Superior temporal gyrus (tissue), 1 donor: ENCODE results near the gene ALKBH3.

ENCODE experiments used
- DNase-seq: peaks from one replicate; pipeline ENCODE4 v3.0.0-alpha.2; 2016; ENCODE audit errors: extremely low spot score

Gene ALKBH3

DNA sequence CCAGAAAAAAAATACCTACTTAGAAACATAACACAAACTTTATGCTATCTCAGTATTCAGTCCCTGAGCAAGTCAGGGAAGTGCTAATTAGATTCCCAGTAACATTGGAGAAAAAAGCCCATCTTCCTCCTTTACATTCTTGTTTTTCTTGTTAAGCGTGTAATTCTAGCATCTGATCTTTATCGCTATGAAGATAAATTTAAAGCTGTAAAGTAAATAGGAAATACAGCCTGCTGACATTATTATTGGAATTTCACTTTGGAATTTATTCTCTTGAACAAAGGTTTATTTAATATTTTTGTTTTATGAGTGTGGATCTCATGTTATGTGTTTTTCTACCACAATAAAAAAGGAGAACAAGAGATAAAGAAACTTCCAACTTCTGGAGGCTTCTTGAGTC lies 13.9 kb downstream of the ALKBH3 start:
- no peak for DNase-seq

DNA sequence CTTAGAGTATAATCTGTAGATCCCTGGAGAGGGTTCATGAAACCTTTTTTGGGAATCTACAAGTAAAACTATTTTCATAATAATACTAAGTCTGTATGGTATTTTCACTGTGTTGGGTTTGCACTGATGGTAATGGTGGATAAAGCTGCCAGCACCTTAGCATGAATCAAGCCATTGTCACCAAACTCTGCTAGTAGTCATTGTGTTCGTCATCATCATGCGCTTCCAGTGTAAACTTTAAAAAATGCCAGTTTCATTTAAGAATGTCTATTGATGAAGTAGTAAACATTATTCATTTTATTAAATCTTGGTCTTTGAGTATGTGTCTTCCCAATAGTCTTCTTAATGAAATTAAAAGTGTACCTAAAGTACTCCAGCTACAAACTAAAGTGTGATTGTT lies 15.0 kb downstream of the ALKBH3 start:
- peak; percentile 78 for DNase-seq

DNA sequence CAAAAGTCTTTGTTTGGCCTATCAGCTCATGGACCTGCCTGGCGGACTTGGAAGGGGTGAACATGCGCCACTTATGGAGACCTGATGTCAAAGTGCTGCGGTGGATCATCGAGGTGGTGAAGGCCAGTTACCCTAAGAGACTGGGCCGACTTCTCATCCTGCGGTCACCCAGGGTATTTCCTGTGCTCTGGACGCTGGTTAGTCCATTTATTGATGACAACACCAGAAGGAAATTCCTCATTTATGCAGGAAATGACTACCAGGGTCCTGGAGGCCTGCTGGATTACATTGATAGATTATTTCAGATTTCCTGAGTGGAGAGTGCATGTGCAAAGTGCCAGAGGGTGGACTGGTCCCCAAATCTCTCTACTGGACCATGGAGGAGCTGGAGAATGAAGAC lies 17.9 kb downstream of the ALKBH3 start:
- DNase-seq, result no peak

DNA sequence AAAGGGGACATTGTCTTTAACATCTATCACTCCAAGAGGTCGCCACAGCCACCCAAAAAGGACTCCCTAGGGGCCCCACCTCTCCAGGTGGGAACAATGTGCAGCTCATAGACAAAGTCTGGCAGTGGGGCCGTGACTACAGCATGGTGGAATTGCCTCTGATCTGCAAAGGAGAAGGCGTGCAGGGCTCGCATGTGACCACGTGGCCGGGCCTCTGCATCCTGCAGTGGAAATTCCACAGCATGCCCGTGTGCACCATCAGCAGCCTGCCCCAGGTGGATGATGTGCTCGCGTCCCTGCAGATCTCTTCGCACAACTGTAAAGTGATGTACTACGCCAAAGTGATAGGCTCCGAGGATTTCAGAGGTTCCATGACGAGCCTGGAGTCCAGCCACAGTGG lies 18.5 kb downstream of the ALKBH3 start:
- DNase-seq, result no peak

DNA sequence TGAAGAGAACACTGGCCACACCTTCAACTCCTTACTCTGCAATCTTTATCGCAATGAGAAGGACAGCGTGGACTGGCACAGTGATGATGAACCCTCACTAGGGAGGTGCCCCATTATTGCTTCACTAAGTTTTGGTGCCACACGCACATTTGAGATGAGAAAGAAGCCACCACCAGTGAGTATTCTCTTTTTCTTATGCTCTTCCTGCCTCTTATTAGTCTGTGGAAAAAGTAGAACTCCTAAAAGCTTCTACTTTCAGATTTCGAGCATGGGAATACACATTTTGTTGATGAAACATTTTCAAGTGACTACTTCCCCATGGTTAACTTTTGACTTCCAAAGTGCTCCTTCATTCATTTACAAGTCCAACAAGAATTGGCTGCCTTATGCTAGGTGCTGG lies 20.9 kb downstream of the ALKBH3 start:
- DNase-seq, result no peak

DNA sequence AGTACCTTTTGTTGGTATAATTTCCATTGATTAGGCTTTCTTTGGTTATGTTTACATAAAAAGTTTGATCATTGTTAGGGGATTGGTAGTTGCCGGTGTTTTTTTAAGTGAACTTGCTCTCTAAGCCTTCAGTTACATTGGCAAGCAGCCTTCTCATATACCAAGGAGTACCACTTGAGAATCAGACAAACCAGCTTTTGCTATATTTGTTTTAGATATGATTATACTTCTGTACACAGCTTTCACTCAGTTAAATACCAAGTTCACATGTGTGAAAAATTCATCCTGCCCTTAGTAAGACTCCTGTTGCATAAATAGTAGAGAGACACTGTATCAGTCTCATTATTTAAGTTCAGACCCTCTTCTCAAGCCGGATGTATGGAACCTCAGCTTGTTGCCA lies 22.4 kb downstream of the ALKBH3 start:
- no peak for DNase-seq

DNA sequence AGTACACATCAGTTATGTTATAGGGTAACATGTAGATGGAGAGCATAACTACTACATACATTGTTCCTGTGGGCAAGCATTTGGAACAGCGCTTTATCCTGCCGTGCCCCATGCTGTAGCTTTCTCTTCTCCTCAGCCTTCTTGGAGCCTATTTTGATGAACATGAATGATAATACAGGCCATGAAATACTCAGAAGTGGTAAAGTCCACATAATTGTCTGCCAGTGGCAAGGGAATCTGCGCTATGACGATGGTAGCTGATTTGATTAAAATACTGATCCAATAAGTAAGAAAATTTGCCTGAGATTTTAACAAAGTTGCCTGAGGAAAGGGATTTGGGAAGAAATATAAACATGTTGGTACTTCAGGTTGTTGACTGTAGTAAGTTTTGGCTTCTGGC lies 23.3 kb downstream of the ALKBH3 start:
- DNase-seq, result no peak

DNA sequence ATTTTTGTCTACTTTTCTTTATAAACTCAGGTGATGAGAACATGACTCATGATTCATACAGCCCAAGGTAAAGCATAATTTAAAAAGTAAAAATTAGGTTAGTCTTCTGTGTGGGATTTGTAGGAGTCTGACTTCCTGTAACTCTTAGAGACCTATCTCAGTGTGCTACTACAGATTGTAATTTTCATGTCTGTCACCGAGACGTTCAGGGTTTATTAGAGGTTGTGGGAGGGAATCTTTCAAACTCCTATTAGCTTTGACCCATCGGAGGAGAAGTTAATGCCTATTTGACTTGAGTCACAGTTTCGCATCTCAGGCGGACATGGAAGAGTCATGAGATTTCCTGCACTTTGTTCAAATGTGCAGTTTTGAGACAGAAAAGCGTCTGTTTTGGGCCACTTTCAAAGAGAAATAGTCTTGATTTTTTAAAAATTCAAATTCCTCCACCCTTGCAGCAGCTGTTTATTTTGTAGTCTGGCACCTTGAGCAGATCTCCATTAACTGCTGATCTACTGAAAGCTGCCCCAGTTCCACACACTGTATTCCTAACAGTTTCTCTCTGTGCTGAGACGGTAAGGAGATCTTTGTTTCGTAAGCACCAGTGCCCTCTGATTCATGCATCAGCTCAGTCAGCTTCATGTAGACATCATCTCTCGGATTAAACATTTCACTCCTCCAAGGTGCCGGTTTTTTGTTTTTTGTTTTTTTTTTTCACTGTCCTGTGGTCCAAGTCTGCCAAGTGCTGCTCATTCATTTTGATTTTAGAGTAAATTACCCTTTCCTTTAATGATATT lies 24.3 kb downstream of the ALKBH3 start:
- peak; percentile 74 for DNase-seq

DNA sequence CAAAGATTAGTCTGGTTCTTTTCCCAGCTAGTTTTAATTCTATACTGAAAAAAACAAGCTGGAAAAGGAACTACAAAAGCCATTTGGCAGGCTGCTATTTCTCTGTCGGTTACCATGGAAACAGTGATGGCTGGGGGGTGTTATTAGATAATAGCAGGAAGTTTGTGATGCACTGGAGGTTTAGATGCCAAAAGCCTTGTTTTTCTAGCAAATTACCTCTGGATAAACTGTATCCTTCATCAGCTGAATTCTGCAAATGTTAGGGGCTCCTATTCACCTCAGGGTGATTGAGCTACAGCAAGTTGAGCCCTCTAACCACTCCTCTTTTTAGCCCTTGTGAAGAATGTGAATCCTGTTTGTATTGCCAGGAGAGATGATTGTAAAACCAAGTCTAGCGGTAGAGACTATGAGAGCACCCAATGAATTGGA lies 25.2 kb downstream of the ALKBH3 start:
- DNase-seq, result peak; percentile 71

DNA sequence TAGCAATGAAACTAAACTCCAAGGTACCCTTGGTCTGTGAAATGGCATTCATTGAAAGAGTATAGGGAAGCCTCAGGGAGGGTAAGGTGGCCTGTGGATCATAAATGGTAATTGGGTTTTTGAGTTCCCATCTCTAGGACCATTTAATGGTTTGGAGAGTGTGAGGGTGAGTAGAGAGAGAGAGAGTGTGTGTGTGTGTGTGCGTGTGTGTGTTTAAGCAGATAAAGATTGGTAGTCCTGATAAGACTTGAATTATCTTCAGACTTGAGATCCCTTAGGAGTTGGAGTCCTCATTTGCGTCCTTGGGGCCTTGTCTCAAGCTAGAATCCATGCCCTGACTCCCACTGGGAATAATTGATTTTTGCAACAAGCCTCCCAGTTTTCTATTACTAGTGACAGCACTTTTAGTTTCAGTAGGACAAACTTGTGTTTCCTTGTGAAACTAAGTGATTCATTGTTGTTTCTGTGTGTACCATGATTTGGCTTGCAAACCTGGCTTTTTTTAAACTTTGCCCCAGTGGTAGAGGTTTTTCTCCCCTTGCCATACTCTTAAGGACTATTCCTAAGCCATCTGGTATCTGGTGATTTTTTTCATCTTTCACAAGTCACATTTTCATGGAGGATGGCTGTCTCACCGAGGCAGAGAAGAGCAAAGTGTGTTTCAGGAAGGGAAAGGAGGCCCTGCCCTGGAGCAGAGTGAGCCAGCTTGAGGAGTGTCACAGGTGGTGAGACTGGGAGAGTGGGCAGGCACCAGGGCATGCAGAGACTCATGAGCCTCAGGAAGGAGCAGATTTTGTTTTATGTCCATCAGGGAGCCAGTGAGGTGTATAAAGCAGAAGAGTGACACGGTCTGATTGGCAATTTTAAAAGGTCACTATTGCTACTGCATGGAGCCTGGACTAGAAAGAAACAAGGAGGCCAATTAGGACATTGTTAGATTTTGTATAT lies 26.7 kb downstream of the ALKBH3 start:
- DNase-seq, result no peak

DNA sequence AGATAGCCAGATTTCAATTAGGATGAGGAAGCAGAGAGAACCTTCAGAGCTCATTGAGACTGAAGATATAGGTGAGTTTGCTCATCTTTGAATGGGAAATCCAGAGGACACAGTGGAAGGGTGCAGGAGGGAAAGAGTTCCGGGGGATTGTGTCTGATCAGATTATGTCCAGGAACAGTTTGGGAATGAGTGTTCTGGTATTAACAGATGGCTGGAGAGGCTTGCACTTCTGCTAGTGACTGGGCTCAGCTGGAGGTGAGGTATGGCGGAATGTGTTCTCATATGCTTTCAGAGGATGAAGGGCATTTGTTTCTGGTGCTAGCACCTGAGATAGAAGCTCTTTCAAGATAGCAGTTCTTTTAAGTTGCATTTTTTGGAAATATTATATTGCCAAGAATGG lies 27.6 kb downstream of the ALKBH3 start:
- no peak for DNase-seq

DNA sequence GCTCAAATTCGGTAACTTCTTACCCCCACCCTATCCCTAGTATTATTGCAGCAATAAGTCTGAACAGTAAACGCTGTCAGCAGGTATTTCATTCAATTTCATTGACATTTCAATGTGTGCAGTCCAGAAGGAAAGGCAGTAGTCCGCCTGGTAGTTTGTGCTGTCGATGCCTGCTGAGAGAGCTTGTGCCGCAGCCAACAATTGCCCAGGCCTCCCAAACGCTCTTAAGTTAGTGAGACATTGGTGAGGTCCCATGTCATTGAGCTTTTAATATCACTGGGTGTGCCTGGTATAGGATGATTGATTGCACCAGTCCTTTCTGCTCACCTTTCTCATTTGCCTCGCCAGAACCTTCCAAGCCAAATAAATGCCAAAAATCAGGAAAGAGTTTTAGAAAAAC lies 28.1 kb downstream of the ALKBH3 start:
- no peak for DNase-seq

DNA sequence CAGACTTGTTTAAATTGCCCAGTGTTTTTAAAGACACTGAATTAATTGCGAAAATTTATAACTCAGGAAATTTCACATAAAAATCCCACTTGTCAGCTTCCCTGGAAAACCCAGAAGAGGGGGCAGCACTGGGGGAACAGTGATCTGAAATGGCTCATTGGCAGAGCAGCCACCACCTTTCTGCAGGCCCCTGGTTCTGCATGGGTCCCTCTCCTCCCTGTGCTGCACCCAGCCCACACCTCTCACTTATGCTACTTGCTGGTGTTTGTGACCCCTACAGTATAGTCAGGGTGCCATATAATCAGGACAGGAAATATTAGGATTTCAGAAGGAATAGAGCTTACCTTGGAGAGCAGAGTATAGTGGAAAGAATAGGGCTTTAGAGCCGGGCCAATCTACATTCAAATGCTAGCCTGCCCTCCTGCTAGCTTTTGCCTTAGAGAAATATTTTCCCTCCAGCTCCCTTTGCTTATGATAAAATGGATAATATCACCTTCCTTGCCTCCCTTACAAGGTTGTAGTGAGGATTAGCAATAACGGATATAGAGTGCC lies 33.3 kb downstream of the ALKBH3 start:
- DNase-seq, result no peak

DNA sequence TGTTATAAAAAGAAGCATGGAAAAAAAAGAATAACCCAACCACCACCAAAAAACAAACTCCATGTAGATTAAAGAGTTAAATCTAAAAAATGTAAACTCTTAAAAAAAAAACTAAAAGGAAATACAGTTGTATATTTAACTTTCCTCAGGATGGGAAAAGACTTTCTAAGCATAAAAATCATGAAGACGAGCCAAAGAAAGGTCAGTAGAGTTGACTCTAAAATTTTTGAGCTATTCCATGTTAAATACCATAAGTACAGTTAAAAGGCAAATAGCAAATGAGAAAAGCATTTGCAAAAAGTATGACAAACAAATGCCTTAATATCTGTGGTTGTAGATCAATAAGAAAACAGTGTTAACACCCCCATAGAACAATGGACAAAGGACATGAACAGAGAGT lies 33.8 kb downstream of the ALKBH3 start:
- no peak for DNase-seq

DNA sequence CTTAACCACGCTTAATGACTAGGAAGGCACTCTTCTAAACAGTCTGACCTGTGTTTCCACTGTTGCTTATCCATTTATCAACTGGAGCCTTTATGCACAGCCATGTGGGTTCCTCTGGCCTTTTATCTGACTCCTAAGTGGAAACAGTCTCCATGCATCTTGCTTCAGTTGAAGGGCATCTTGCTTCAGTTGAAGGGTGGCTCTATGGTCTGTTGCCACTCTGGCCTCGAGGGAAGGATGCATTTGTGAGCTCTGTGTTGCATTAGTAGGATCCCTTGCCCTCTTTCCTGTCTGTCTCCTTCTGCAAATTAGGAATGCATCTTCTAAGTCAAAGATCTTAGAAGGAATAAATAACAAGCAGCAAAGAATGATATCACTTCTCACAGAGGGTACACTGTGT lies 36.0 kb downstream of the ALKBH3 start:
- DNase-seq, result no peak

DNA sequence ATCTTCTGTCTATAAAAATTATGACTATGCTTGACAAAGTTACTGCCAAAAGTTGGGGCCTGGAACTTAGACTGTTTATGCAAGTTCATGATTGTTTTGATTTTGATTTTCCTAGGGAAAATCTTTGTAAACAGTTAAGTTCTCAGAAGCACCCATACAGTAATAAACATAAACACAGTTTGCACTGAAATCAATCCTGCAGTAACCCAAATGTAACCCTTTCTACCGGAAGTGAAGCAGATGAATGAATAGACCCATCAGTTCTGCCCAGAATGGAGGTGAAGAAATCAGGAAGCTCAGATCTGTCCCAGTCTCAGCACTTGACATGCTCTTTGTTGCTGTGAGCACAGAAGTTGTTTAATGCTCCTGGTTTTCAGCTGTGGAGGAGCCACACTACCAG lies 37.2 kb downstream of the ALKBH3 start:
- DNase-seq, result no peak

DNA sequence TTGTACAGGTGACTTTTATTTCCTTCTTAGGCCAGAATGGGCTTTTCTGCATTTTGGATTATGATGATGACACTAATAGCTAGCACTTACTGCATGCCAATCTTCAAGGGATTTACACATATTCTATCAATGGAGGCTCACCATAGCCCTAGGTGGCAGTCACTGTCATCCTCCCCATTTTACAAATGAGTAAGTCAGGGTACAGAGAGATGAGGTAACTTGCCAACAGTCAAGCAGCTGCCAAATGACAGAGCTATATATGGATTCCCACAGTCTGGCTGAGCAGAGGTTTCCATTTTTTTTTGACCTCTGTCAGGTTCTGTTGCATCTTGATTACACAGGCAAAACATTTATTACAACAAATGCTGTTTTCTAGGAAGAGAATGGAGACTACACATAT lies 38.0 kb downstream of the ALKBH3 start:
- no peak for DNase-seq

DNA sequence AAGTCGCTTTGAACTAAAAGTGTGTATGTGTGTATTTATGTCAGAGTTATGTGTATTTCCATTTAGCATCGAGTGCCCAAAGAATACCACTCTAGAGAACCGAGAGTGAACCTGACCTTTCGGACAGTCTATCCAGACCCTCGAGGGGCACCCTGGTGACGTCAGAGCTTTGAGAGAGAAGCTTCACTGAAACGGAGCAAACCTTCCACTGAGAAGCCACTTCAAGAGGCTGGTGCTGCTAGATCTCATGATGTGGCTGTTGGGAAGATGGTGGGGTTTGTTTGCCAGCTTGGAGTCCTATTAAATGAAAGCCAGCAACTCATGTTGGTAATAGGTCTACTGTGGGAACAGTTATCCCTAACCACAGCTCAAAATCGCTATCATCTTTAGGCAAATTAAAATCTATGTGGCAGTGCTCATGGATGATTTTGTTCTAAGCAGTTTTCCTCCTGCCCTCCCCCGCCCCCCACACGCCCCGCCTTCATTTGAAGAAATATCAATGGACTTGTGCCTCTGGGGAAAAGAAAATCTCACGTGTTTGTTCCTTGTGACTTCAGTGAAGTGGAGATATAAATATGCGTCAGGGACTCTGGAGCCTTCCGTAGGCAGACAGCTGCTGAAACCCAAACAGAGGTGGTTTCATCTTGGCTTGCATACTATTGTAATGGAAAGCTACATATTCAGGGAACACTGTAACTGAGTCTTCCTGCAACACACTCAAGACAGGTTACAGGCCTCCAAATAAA lies 39.4 kb downstream of the ALKBH3 start:
- DNase-seq, result no peak

DNA sequence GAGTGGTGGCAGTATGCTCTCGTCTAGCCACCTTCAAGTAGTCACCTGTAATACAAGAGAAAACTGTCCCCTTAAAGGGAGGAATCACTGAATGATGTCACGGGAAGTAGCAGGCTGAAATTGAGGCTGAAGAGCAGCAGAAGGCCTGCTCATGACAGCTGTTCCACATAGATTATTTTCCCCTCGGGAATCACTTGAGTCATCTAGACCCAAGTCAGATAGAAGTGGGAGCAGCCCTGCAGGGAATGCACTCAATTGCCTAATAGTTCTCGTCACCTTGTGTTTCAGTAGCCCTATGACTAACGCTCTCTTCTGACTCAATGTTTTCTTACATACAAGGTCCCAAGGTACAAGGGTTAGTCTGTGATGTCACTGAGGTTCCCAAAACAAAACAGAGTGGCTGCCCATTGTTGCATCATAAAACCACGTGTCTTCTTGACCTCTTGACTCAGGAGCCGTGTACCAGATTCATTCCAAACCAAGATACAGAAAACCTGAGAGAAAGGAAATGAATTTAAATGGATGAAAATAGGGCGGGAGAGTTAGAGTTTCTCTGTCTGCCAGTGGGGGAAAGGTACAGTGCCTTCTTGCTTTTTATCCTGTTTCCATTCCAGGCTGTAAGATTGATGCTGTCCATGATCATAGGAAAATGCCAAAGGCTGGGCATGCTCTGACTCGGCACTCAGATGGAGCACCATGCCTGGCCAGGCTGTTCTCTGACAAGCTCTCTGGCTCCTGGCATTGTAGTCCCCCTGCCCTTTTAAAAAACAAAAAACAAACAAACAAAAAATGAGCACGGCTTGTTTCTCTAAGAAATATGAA lies 40.2 kb downstream of the ALKBH3 start:
- no peak for DNase-seq

DNA sequence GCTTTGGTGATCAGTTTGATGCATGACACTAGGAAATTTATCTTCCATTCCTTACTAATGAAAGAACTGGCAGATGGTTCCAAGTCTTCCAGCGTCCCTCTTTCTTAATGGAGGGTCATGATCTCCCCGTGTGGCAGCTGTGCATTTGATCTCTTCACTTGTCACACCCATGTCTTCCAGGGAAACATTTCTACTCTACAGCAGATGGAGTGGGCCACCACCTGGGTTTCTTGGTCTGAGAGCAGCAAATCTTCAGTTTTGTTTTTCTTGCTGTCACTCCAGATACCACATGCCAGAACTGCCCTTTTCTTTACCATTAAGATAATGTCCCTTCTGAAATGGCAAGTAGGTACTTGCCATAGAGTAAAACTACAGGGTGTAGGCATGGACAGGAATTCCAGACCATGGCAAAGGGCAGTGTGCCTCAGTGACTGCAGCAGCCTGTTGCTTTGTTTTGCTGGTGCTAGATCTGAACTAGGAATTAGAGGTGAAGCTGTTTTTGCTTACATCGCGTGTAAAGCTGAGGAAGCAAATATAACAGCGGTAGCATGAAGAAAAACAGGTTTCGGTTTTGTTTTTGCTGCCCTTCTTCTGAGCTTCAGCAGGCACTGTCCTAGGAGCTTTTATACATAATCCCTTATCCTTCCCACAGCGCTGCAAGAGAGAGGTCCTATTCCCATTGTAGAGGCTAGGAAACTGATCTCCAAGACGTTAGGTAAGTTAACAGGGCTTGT lies 41.1 kb downstream of the ALKBH3 start:
- DNase-seq, result no peak
